ENCODE results near the gene GP5.

GP5 gene

DNA sequence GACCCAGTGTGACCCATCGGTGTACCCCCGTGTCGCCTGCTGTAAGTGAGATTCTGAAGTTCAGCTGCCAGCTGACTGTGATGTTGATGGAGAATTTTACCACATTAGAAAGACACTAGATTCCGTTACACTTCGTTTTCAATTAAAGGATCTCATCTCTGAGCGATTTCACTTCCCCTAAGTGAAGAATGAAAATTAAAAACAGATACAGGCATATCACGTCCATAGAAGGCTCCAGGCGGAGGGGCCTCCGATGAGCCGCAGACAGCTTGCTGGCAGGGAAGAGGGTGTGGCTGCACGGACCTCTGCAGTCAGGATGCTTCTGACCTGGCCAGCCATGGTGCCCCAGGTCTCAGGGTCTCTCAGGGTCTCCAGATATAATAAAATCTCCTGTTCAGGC is 41.4 kb downstream of the GP5 start:
- no peak for TF ChIP-seq USF1 (IDR thresholded peaks at IDR 0.05)
- TF ChIP-seq, protein P1, sequence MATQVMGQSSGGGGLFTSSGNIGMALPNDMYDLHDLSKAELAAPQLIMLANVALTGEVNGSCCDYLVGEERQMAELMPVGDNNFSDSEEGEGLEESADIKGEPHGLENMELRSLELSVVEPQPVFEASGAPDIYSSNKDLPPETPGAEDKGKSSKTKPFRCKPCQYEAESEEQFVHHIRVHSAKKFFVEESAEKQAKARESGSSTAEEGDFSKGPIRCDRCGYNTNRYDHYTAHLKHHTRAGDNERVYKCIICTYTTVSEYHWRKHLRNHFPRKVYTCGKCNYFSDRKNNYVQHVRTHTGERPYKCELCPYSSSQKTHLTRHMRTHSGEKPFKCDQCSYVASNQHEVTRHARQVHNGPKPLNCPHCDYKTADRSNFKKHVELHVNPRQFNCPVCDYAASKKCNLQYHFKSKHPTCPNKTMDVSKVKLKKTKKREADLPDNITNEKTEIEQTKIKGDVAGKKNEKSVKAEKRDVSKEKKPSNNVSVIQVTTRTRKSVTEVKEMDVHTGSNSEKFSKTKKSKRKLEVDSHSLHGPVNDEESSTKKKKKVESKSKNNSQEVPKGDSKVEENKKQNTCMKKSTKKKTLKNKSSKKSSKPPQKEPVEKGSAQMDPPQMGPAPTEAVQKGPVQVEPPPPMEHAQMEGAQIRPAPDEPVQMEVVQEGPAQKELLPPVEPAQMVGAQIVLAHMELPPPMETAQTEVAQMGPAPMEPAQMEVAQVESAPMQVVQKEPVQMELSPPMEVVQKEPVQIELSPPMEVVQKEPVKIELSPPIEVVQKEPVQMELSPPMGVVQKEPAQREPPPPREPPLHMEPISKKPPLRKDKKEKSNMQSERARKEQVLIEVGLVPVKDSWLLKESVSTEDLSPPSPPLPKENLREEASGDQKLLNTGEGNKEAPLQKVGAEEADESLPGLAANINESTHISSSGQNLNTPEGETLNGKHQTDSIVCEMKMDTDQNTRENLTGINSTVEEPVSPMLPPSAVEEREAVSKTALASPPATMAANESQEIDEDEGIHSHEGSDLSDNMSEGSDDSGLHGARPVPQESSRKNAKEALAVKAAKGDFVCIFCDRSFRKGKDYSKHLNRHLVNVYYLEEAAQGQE (IDR thresholded peaks at IDR 0.05; ENCODE audit: low read depth): no peak
- TF ChIP-seq, protein P2, sequence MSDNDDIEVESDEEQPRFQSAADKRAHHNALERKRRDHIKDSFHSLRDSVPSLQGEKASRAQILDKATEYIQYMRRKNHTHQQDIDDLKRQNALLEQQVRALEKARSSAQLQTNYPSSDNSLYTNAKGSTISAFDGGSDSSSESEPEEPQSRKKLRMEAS (IDR thresholded peaks at IDR 0.05): no peak

- no peak for TF ChIP-seq EGR1 (IDR thresholded peaks at IDR 0.05)
- no peak for TF ChIP-seq EP300 (IDR thresholded peaks at IDR 0.05; ENCODE audit: borderline replicate concordance)
- no peak for TF ChIP-seq USF1 (IDR thresholded peaks at IDR 0.05)
- no peak for TF ChIP-seq TEAD4 (IDR thresholded peaks at IDR 0.05)
- TF ChIP-seq RAD21 (IDR thresholded peaks at IDR 0.05; ENCODE audit: low read depth): no peak
- no peak for TF ChIP-seq TCF12 (IDR thresholded peaks at IDR 0.05; ENCODE audit: low read depth)
- TF ChIP-seq YY1 (IDR thresholded peaks at IDR 0.05; ENCODE audit: low read depth): no peak
- TF ChIP-seq ZBTB7A (IDR thresholded peaks at IDR 0.05; ENCODE audit: low read depth): no peak
- no peak for TF ChIP-seq CREB1 (IDR thresholded peaks at IDR 0.05; ENCODE audit: low read depth)
- TF ChIP-seq, protein P2 (IDR thresholded peaks at IDR 0.05): no peak
- TF ChIP-seq, protein P1 (IDR thresholded peaks at IDR 0.05; ENCODE audit: low read depth): no peak
- no peak for TF ChIP-seq NFIC (IDR thresholded peaks at IDR 0.05)
- TF ChIP-seq CEBPB (IDR thresholded peaks at IDR 0.05): no peak
- no peak for TF ChIP-seq FOXM1 (IDR thresholded peaks at IDR 0.05; ENCODE audit: borderline replicate concordance, low read depth)
- no peak for TF ChIP-seq TAF1 (IDR thresholded peaks at IDR 0.05; ENCODE audit: low read depth)
These were observed 43.7 kb downstream of the GP5 start for GRCh38 chr3:194355379-194355778.

DNA sequence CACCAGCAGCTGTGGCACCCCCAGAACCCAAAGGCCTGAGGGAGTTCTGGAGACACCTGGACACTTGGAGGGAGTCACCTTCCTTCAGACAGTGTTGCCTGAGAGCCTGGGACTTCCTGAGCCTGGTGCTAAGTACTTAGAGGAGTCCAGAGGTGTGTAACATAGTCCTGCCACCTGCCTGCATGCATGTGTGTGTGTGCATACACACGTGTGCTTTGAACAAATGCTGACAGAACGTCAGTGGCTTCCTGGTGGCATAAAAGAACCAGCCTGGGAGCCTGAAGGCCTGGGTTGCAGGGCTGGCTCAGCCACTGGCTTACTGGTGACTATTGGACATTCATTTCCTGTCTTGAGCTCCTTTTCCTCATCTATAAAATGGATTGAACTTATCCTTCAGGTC is 44.8 kb downstream of the GP5 start:
- TF ChIP-seq, protein P2 (IDR thresholded peaks at IDR 0.05): no peak
- TF ChIP-seq TCF12 (IDR thresholded peaks at IDR 0.05; ENCODE audit: low read depth): no peak
- no peak for TF ChIP-seq USF1 (IDR thresholded peaks at IDR 0.05)
- TF ChIP-seq EGR1 (IDR thresholded peaks at IDR 0.05): no peak
- TF ChIP-seq RAD21 (IDR thresholded peaks at IDR 0.05; ENCODE audit: low read depth): no peak
- TF ChIP-seq, protein P1 (IDR thresholded peaks at IDR 0.05; ENCODE audit: low read depth): no peak
- TF ChIP-seq TEAD4 (IDR thresholded peaks at IDR 0.05): no peak
- TF ChIP-seq CREB1 (IDR thresholded peaks at IDR 0.05; ENCODE audit: low read depth): no peak
- no peak for TF ChIP-seq CEBPB (IDR thresholded peaks at IDR 0.05)
- no peak for TF ChIP-seq TAF1 (IDR thresholded peaks at IDR 0.05; ENCODE audit: low read depth)
- TF ChIP-seq EP300 (IDR thresholded peaks at IDR 0.05; ENCODE audit: borderline replicate concordance): no peak
- TF ChIP-seq NFIC (IDR thresholded peaks at IDR 0.05): no peak
- TF ChIP-seq YY1 (IDR thresholded peaks at IDR 0.05; ENCODE audit: low read depth): no peak
- no peak for TF ChIP-seq ZBTB7A (IDR thresholded peaks at IDR 0.05; ENCODE audit: low read depth)
- TF ChIP-seq FOXM1 (IDR thresholded peaks at IDR 0.05; ENCODE audit: borderline replicate concordance, low read depth): no peak

DNA sequence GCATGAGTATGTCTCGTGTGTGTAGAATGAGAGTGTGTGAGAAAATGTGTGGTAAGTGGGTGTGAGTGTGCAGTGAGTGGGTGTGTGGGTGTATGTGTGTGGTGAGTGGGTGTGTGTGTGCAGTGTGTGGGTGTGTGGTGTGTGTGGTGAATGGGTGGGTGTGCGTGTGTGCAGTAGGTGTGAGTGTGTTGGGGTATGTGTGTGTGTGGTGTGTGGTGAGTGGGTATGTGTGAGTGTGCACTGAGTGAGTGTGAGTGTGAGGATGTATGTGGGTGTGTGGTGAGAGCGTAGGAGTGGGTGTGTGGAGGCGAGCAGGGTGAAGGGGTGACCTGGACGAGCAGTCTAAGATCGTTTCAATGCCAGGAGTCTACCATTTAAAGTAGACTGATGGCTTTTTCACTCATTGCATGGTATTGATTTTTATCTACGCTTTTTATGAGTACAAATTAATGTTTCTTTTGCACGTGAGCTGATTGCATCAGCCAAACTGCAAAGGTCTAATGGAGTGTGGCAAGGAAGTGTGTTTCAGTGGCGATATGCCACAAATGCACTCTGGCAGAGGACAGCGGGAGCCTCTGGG is 46.3 kb downstream of the GP5 start:
- TF ChIP-seq CREB1 (IDR thresholded peaks at IDR 0.05; ENCODE audit: low read depth) (no peak), EGR1 (IDR thresholded peaks at IDR 0.05) (no peak), TCF12 (IDR thresholded peaks at IDR 0.05; ENCODE audit: low read depth) (no peak)
- TF ChIP-seq, protein P1 (IDR thresholded peaks at IDR 0.05; ENCODE audit: low read depth): no peak
